ENCODE measurements around the gene ZIC5. TPM values are rescaled to one million over a fixed set of nuclear protein-coding genes. Genes with fewer than 3 reads are reported as not detected.

The ZIC5 gene
- total RNA-seq, 2 donors from 2014 or later = 0.09 to 0.45 TPM

DNA sequence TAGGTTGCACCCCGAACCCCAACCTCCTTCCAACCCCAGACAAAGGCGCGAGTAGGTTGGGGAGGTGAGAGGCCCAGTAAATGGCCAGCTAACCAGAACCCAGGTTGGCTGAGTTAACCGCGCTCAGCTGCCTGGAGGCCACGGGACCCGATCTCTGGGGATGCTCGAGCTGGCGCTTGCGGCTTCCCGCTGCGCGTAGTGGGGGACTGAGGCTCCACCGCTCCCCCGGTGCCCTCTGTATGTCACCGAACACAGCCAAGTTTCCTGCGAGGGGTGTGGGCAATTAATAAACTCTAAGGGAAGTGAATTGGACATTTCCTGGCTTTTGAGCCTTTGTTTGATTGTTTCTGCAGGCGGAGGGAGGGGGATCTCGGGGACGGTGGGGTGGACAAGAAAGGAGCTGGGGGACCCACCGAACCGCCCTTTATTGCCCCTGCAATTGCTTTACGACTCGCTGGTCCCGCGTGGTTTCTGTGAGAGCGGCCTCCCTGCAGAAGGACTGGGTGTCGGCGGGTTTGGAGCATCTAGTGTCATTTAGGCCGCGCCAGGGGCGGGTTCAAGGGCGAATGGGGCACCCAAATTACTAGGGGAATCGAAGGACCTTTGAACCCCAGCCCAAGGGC, 3.5 kb upstream of the ZIC5 start:
- H3K27me3 ChIP-seq (replicated peaks; ENCODE audit: insufficient read depth) = peaks cover 79% of the 10 kb centered on the region
- H3K36me3 ChIP-seq = no peaks in the 10 kb centered on the region
- TF ChIP-seq, protein P1, sequence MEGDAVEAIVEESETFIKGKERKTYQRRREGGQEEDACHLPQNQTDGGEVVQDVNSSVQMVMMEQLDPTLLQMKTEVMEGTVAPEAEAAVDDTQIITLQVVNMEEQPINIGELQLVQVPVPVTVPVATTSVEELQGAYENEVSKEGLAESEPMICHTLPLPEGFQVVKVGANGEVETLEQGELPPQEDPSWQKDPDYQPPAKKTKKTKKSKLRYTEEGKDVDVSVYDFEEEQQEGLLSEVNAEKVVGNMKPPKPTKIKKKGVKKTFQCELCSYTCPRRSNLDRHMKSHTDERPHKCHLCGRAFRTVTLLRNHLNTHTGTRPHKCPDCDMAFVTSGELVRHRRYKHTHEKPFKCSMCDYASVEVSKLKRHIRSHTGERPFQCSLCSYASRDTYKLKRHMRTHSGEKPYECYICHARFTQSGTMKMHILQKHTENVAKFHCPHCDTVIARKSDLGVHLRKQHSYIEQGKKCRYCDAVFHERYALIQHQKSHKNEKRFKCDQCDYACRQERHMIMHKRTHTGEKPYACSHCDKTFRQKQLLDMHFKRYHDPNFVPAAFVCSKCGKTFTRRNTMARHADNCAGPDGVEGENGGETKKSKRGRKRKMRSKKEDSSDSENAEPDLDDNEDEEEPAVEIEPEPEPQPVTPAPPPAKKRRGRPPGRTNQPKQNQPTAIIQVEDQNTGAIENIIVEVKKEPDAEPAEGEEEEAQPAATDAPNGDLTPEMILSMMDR (IDR thresholded peaks at IDR 0.05) = no peak
- TF ChIP-seq POLR2AphosphoS5 (IDR thresholded peaks at IDR 0.05) (no peak), POLR2A (IDR thresholded peaks at IDR 0.05) (no peak)
- H3K4me3 ChIP-seq = no peak overlapping the region
- H3K27ac ChIP-seq = no peak overlapping the region
- WGBS = 9% methylated on average over 34 of the region's 34 CpGs
- peaks cover 9% of the 10 kb centered on the region for H3K4me1 ChIP-seq (replicated peaks)
- DNase-seq (ENCODE audit: low spot score) = no peak
- intact Hi-C loops (cut with DNase I) = no loop called here
- H3K9me3 ChIP-seq = no peaks in the 10 kb centered on the region

DNA sequence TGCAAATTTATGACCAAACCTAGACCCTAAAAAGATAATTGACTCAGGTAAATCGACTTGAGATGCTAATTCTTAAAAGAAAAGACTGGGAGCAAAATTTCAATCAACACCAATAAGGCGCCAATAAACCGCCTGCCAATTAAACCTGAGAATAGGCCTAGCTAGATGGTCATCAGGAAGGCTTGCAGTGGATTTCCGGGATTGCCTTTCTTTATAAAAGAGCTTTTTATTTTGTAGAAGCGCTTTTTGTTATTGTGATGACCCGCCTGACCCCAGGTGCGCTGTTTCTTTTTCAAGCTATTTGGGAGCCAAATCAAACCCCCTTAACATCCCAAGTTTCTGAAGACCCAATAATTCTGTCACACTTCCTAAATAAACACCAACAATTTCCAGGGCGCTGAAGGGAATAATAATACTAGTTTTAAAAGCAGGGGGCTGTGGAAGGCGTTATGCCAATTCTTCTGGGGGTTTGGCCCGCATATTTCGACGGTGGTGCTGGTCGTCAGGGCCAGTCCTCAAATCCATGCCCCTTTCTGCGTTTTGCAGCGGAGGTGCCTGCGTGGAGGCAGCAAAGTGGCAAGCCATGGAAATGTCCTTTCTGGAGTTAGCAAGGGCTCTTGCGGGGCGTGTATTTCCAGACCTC, 2.9 kb upstream of the ZIC5 start:
- Histone ChIP-seq H3K4me1 (replicated peaks) (peaks cover 8% of the 10 kb centered on the region), H3K27me3 (replicated peaks; ENCODE audit: insufficient read depth) (peaks cover 80% of the 10 kb centered on the region), H3K4me3 (no peak overlapping the region), H3K9me3 (no peaks in the 10 kb centered on the region), H3K36me3 (no peaks in the 10 kb centered on the region), H3K27ac (no peak overlapping the region)
- TF ChIP-seq POLR2A (IDR thresholded peaks at IDR 0.05) (no peak), POLR2AphosphoS5 (IDR thresholded peaks at IDR 0.05) (no peak)
- TF ChIP-seq, protein P1 (IDR thresholded peaks at IDR 0.05) = no peak
- DNase-seq (ENCODE audit: low spot score) = no peak
- intact Hi-C loops (cut with DNase I) = no loop called here
- 16% methylated on average over 18 of the region's 18 CpGs for WGBS

DNA sequence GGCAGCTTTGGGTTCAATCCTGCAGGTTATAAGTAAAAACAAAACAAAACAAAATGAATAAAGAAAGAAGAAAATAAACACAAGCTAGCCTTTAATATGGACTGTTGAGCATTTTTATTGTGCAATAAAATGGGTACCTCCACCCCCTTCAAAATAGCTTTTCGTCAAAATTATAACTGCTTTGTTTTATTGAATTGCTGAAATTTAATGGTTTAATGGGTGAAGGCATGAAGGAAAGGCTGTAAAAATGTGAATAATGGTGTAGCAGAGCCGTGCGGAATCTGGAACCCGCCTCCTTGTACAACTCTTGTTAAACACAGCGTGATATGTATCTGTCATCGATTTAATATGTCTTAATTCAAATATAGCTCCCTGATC, 2.2 kb upstream of the ZIC5 start:
- intact Hi-C loops (cut with DNase I) = no loop called here
- 17% methylated on average over 6 of the region's 6 CpGs for WGBS
- Histone ChIP-seq H3K4me3 (no peak overlapping the region), H3K4me1 (replicated peaks) (peaks cover 9% of the 10 kb centered on the region), H3K36me3 (no peaks in the 10 kb centered on the region), H3K9me3 (no peaks in the 10 kb centered on the region), H3K27me3 (replicated peaks; ENCODE audit: insufficient read depth) (peaks cover 84% of the 10 kb centered on the region), H3K27ac (no peak overlapping the region)
- no peak for TF ChIP-seq POLR2A (IDR thresholded peaks at IDR 0.05)
- no peak for TF ChIP-seq POLR2AphosphoS5 (IDR thresholded peaks at IDR 0.05)
- TF ChIP-seq, protein P1 (IDR thresholded peaks at IDR 0.05) = no peak
- DNase-seq (ENCODE audit: low spot score) = no peak

DNA sequence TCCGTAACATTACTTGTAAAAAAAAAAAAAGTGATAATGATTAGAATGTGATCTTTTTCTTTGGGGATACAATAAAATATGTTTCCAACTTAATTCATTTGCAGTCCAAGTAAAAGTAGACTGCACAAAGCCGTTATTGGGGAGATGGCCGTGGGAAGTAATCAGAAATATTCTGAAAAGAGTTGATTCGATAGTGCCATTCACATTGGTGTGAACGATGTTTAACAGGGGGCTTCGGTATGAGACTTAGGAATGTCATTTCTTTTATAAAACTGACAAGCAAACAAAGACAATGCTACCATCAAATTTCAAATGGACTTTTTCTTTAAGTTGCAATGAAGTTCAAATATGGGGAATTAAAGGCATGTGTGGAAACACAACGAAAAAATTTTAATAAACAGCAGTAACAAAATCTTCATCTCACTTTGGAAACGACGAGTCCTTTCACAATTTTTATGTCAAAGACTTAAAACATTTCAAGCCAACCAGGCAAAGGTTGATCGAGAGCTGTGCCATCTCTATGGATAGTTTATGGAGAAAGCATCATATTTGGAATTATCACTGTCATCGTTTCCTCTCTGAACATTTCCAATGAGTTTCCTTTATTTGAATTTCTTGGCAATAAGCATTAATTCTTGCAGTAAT, 1.7 kb upstream of the ZIC5 start:
- Histone ChIP-seq H3K27me3 (replicated peaks; ENCODE audit: insufficient read depth) (peaks cover 85% of the 10 kb centered on the region), H3K27ac (no peak overlapping the region), H3K4me3 (no peak overlapping the region), H3K36me3 (no peaks in the 10 kb centered on the region), H3K9me3 (no peaks in the 10 kb centered on the region), H3K4me1 (replicated peaks) (peaks cover 14% of the 10 kb centered on the region)
- TF ChIP-seq POLR2AphosphoS5 (IDR thresholded peaks at IDR 0.05) = no peak
- TF ChIP-seq POLR2A (IDR thresholded peaks at IDR 0.05) = no peak
- TF ChIP-seq, protein P1 (IDR thresholded peaks at IDR 0.05) = no peak
- intact Hi-C loops (cut with DNase I) = no loop called here
- no peak for DNase-seq (ENCODE audit: low spot score)
- WGBS = 15% methylated on average over 11 of the region's 11 CpGs

Data from prostate gland (tissue), 2 donors.